Upper lobe of left lung (tissue), 6 donors: ENCODE results near the gene ATG9B. TPM values are rescaled to one million over a fixed set of nuclear protein-coding genes. Genes with fewer than 3 reads are reported as not detected.

Source experiments
- ATAC-seq, 2 donors: fragments of 200-7000 bp; cut with Tn5 transposase; one replicate each; pipeline ENCODE4 v1.9.1; 2022; ENCODE audit warnings: mild to moderate bottlenecking in 2 of 2, moderate library complexity in 2 of 2; ENCODE audit not compliant: low FRiP score in 2 of 2
- DNase-seq, 2 donors: peaks; one replicate each; pipeline ENCODE4 v3.0.0-alpha.2; 2019 to 2020
- H3K27ac ChIP-seq, 4 donors: fragments of 200-600 bp; sonication (generic); one replicate each; pipeline ENCODE4 v1.5.1; 2016 to 2019
- H3K27me3 ChIP-seq, 4 donors: fragments of 200-600 bp; sonication (generic); one replicate each; pipeline ENCODE4 v1.5.1; 2017 to 2019
- H3K36me3 ChIP-seq, 4 donors: fragments of 200-600 bp; sonication (generic); one replicate each; pipeline ENCODE4 v1.5.1; 2016 to 2019
- H3K4me1 ChIP-seq, 4 donors: fragments of 200-600 bp; sonication (generic); one replicate each; pipeline ENCODE4 v1.5.1; 2018 to 2019
- H3K4me3 ChIP-seq, 4 donors: fragments of 200-600 bp; sonication (generic); one replicate each; pipeline ENCODE4 v1.5.1; 2017 to 2019; ENCODE audit warnings: mild to moderate bottlenecking in 2 of 4, moderate library complexity in 1 of 4
- H3K9me3 ChIP-seq, 4 donors: fragments of 200-600 bp; sonication (generic); one replicate each; pipeline ENCODE4 v1.5.1; 2018 to 2019
- EP300 ChIP-seq, 4 donors: sonication (generic); formaldehyde crosslinking; IDR thresholded peaks; one replicate each; pipeline ENCODE4 v1.5.1; 2017; ENCODE audit warnings: antibody characterized with exemption in 4 of 4, control low read depth in 2 of 4
- POLR2A ChIP-seq, 4 donors: fragments of 450-650 bp; IDR thresholded peaks; one replicate each; pipeline ENCODE4 v1.5.1; 2016 to 2017; ENCODE audit warnings: antibody characterized with exemption in 4 of 4, mild to moderate bottlenecking in 2 of 4
- POLR2AphosphoS5 ChIP-seq, 2 donors: sonication (generic); formaldehyde crosslinking; IDR thresholded peaks; one replicate each; pipeline ENCODE4 v1.5.1; 2017; ENCODE audit warnings: antibody characterized with exemption in 2 of 2
- WGBS, 2 donors: methylation state at CpG; one replicate each; pipeline ENCODE4 v1.1.5; 2017 to 2018; 5-methylcytosine and 5-hydroxymethylcytosine counted together
- total RNA-seq, 6 donors: library from RNA; depleted of rRNA in 4 of 6; stranded (reverse); fragments of >200 nt in 4 of 6; gene quantifications; one replicate each; pipeline versions ENCODE4 v1.1.0 to v1.2.1, GENCODE V29; 2016 to 2021
- TF ChIP-seq, protein P1 (sequence below), 6 experiments: fragments of 450-650 bp in 4 of 6; fragments of 200-600 bp in 2 of 6; sonication (generic) in 2 of 6; IDR thresholded peaks; one replicate each; pipeline ENCODE4 v1.5.1; 2016 to 2019; ENCODE audit warnings: antibody characterized with exemption in 6 of 6
- donor health status: DM: no; HTN: no; CAD: no; lungs with moderate emphysema.
- donor health status: DM: no; HTN: yes; CAD: no; lungs with severe emphysema.

The ATG9B gene
- total RNA-seq, 6 donors from 2014 or later: 0.46 to 5.2 (median 1.0) TPM

DNA sequence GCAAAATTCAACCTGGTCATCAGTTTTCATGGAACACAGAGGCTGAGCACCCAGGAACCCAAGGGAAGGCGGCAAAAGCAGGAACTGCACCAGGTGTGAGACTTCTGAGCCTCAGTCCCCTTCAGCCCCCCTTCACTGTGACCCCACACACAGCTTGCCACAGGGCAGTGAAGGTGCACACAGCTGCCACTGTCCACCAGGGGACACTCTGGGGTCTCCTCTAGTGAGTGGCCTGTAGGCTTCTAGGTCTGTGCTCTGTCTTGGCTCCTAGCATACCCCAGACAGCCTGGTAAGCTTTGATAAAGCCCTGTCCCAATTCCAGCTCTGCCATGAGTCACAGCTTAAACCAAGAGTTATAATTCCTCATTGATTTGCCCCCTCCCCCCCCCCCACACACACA lies 58.3 kb downstream of the ATG9B start:
- peaks cover 21 to 37% (median 27%) of the 10 kb centered on the region in 4 donors for H3K4me1 ChIP-seq
- no peak for DNase-seq
- H3K27me3 ChIP-seq: peaks cover 0 to under 1% (median 0%) of the 10 kb centered on the region in 4 donors
- WGBS, 2 donors: 93 to 100% methylated on average over 1 of the region's 1 CpG
- TF ChIP-seq, protein P1, sequence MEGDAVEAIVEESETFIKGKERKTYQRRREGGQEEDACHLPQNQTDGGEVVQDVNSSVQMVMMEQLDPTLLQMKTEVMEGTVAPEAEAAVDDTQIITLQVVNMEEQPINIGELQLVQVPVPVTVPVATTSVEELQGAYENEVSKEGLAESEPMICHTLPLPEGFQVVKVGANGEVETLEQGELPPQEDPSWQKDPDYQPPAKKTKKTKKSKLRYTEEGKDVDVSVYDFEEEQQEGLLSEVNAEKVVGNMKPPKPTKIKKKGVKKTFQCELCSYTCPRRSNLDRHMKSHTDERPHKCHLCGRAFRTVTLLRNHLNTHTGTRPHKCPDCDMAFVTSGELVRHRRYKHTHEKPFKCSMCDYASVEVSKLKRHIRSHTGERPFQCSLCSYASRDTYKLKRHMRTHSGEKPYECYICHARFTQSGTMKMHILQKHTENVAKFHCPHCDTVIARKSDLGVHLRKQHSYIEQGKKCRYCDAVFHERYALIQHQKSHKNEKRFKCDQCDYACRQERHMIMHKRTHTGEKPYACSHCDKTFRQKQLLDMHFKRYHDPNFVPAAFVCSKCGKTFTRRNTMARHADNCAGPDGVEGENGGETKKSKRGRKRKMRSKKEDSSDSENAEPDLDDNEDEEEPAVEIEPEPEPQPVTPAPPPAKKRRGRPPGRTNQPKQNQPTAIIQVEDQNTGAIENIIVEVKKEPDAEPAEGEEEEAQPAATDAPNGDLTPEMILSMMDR (IDR thresholded peaks at IDR 0.05): no peak
- TF ChIP-seq POLR2A (IDR thresholded peaks at IDR 0.05) (no peak), POLR2AphosphoS5 (IDR thresholded peaks at IDR 0.05) (no peak), EP300 (IDR thresholded peaks at IDR 0.05) (no peak)
- H3K4me3 ChIP-seq: no peak overlapping the region
- H3K27ac ChIP-seq: no peak overlapping the region
- H3K36me3 ChIP-seq: no peaks in the 10 kb centered on the region
- no peaks in the 10 kb centered on the region for H3K9me3 ChIP-seq
- ATAC-seq: no peak

DNA sequence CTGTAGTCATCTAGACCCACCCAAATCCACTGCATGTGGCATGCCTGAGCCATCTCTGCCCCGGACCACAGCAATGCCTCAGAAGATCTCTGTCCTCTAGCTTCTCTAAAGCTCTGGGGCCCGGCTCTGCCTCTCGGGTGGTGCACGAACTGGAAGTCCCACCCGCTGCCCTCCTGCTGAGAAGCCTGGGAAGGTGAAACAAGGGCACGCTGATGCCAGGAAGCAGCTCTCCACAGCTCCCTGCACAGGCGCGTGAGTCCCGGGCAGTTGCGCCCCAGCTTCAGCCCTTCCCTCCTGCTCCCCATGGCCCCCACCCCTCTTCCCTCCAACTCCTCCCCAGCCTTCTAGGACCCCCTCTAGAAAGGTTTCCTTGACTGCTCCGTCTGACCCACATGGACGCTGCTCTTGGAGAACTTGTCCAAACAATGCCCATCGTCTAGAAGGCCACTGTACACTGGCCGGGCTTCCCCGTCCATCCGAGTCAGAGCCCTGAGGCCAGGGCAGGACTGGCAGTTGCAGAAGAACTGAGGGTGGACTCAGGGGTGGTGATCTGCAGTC lies 58.9 kb downstream of the ATG9B start:
- no peak for DNase-seq
- TF ChIP-seq POLR2AphosphoS5 (IDR thresholded peaks at IDR 0.05) (no peak), EP300 (IDR thresholded peaks at IDR 0.05) (no peak), POLR2A (IDR thresholded peaks at IDR 0.05) (no peak)
- TF ChIP-seq, protein P1 (IDR thresholded peaks at IDR 0.05): no peak
- Histone ChIP-seq H3K4me3 (no peak overlapping the region), H3K4me1 (peaks cover 19 to 37% (median 24%) of the 10 kb centered on the region in 4 donors), H3K36me3 (no peaks in the 10 kb centered on the region), H3K9me3 (no peaks in the 10 kb centered on the region), H3K27me3 (peaks cover 0 to 6% (median 0%) of the 10 kb centered on the region in 4 donors), H3K27ac (no peak overlapping the region)
- WGBS, 2 donors: 71 to 81% methylated on average over 14 of the region's 16 CpGs
- ATAC-seq: no peak

Other genes with a start within 250 kb of the ATG9B start
- 10 to 100 TPM; 10.5 to 82.8 (median 27.4) TPM for gene TMEM176B, start 224.1 kb downstream of the ATG9B start, total RNA-seq
- 10 to 100 TPM in 5 of 6 donors, 1 to 10 TPM in 1; 8.4 to 67.9 (median 16.3) TPM for gene TMEM176A, start 223.7 kb downstream of the ATG9B start, total RNA-seq
- gene AOC1, start 172.0 kb downstream of the ATG9B start, total RNA-seq: under 1 TPM in 2 of 6 donors, not detected in 4; 0.31 to 0.88 TPM
- gene KCNH2, start 46.2 kb downstream of the ATG9B start, total RNA-seq: 1 to 10 TPM in 5 of 6 donors, under 1 TPM in 1; 0.59 to 5.7 (median 3.1) TPM
- gene NOS3, start 33.5 kb downstream of the ATG9B start, total RNA-seq: 10 to 100 TPM in 4 of 6 donors, 1 to 10 TPM in 2; 3.1 to 95.3 (median 16.2) TPM
- 10 to 100 TPM; 38.3 to 58.7 (median 42.5) TPM for gene ABCB8, start 4.0 kb upstream of the ATG9B start, total RNA-seq
- 10 to 100 TPM in 2 of 6 donors, 1 to 10 TPM in 4; 2.1 to 37.7 (median 4.0) TPM for gene ASIC3, start 24.0 kb upstream of the ATG9B start, total RNA-seq
- gene CDK5, start 33.4 kb upstream of the ATG9B start, total RNA-seq: 10 to 100 TPM in 3 of 6 donors, 1 to 10 TPM in 3; 2.1 to 14.4 (median 10.1) TPM
- 100 to 1,000 TPM in 5 of 6 donors, 10 to 100 TPM in 1; 88.4 to 312 (median 188) TPM for gene SLC4A2, start 35.1 kb upstream of the ATG9B start, total RNA-seq
- 100 to 1,000 TPM in 1 of 6 donors, 10 to 100 TPM in 5; 54.3 to 136 (median 78.0) TPM for gene FASTK, start 56.3 kb upstream of the ATG9B start, total RNA-seq
- gene TMUB1, start 59.0 kb upstream of the ATG9B start, total RNA-seq: 10 to 100 TPM; 35.3 to 72.9 (median 51.6) TPM
- gene AGAP3, start 62.0 kb upstream of the ATG9B start, total RNA-seq: 100 to 1,000 TPM; 122 to 350 (median 182) TPM
- gene GBX1, start 143.2 kb upstream of the ATG9B start, total RNA-seq: not detected
- not detected for gene ASB10, start 162.8 kb upstream of the ATG9B start, total RNA-seq
- not detected for gene H2BK1, start 186.0 kb upstream of the ATG9B start, total RNA-seq
- gene ABCF2, start 202.7 kb upstream of the ATG9B start, total RNA-seq: 10 to 100 TPM; 19.8 to 48.2 (median 28.6) TPM
- gene CHPF2, start 208.0 kb upstream of the ATG9B start, total RNA-seq: 10 to 100 TPM; 34.4 to 69.1 (median 47.4) TPM
- gene SMARCD3, start 224.2 kb upstream of the ATG9B start, total RNA-seq: 10 to 100 TPM; 32.8 to 63.9 (median 40.8) TPM